22Rv1 (cell line): ENCODE results near the gene LMCD1.
"Not testable (repeated sequence)": the region's sequence is repeated elsewhere in the genome, so short reads cannot be mapped to it uniquely, and the experiment has no call there.

ENCODE experiments used
- H3K27ac ChIP-seq: fragments of 450-650 bp; 2 replicates; pipeline ENCODE4 v1.5.1; 2017
- ZFX ChIP-seq: fragments of 450-650 bp; IDR thresholded peaks from 2 replicates; pipeline ENCODE4 v1.6.1; 2017; ENCODE audit warnings: antibody characterized with exemption, borderline replicate concordance
- TF ChIP-seq, protein P1 (sequence below): fragments of 450-650 bp; IDR thresholded peaks from 2 replicates; pipeline ENCODE4 v1.5.1; 2017; ENCODE audit warnings: mild to moderate bottlenecking

LMCD1 gene

DNA sequence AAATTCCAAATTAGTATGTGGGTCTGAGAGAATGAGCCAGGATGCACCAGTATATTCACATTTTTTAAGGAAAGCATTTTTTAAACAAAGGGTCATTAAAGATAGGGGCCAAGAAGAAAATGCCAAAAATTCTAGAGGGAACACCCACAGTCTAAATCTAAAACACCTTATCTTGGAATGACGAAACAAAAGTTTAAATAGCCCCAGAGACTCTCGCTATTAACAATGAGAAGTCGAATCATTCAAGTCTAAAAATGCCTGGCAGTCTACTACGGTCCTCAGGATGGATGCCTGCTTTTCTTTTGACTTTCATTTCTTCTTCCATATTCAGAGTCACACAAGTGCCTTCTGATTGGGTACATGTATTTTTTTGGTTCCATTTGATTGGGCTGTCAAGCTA is 76.7 kb downstream of the LMCD1 start:
- no peak overlapping the region for H3K27ac ChIP-seq
- TF ChIP-seq, protein P1, sequence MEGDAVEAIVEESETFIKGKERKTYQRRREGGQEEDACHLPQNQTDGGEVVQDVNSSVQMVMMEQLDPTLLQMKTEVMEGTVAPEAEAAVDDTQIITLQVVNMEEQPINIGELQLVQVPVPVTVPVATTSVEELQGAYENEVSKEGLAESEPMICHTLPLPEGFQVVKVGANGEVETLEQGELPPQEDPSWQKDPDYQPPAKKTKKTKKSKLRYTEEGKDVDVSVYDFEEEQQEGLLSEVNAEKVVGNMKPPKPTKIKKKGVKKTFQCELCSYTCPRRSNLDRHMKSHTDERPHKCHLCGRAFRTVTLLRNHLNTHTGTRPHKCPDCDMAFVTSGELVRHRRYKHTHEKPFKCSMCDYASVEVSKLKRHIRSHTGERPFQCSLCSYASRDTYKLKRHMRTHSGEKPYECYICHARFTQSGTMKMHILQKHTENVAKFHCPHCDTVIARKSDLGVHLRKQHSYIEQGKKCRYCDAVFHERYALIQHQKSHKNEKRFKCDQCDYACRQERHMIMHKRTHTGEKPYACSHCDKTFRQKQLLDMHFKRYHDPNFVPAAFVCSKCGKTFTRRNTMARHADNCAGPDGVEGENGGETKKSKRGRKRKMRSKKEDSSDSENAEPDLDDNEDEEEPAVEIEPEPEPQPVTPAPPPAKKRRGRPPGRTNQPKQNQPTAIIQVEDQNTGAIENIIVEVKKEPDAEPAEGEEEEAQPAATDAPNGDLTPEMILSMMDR = no peak
- no peak for TF ChIP-seq ZFX

DNA sequence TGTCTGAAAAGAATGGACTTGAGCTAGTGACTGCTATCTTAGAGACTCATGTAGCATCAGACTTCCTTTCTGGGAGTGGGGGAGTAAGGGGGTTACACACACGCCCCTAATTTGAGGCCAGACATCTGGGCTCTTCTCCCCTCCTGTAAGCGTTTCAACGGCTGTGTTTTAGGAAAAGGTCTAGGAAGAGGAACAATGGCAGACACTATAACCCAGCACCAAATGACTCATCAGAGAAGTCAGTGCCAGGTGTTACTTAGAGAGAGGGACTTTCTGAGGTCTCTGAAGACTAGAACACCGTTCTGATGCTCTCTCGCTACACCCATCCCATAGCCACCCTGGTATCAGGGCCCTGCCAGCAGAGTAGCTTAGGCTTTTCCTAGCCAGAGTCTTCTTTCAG is 77.5 kb downstream of the LMCD1 start:
- H3K27ac ChIP-seq = no peak overlapping the region

DNA sequence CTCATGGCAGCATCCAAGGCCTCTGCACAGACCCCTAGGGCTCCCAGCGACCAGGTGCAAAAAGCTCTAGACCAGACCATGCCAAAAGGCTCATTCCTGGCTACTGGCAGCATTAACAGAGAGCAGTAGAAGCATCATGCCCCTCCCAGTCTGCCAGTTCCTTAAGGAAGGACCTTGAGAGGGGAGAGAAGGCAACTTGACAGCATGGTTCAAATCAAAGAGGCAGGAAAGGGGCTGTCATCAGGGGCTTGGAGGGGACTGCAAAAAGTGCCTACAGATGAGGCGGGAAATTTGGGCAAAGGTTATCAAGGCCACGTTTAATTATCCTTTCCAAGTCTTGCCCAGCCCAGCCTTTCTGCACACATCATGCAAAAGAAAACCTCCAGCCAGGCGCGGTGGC is 78.3 kb downstream of the LMCD1 start:
- no peak overlapping the region for H3K27ac ChIP-seq
- TF ChIP-seq, protein P1 = no peak
- no peak for TF ChIP-seq ZFX

More for the DNA sequence above, 77.5 kb downstream of the LMCD1 start:
- TF ChIP-seq, protein P1 = no peak
- no peak for TF ChIP-seq ZFX

DNA sequence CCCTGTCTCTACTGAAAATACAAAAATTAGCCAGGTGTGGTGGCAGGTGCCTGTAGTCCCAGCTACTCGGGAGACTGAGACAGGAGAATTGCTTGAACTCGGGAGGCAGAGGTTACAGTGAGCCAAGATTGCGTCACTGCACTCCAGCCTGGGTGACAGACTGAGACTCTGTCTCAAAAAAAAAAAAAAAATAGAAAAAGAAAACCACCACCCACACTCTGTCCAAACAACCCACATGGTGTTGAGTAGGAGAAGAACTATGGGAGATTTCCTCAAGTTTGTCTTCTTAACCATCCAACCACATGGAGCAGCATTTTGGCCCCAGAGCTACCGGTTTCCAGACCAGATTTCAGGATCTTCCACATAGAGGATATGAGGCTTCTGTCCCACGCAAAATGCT is 78.8 kb downstream of the LMCD1 start:
- H3K27ac ChIP-seq = not testable (repeated sequence)

DNA sequence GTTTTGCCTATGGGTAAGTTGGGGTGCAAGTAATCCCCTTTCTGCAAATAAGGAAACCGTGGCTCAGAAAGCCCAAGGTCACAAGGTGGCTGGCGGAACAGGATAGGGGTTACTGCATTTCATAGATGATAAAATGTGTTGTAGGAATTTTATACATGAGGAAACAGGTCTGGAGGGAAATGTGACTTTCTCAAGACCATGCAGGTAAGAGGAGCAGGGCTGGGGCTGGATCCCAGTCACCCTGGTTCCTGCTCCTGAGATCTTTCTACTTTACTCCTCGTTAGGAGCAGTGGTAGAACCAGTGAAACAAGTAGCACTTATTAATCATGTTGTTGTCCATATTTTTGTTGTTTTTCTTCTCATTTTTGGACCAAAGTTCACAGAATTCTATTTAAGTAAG is 79.8 kb downstream of the LMCD1 start:
- TF ChIP-seq, protein P1 = no peak
- no peak for TF ChIP-seq ZFX
- H3K27ac ChIP-seq = no peak overlapping the region

DNA sequence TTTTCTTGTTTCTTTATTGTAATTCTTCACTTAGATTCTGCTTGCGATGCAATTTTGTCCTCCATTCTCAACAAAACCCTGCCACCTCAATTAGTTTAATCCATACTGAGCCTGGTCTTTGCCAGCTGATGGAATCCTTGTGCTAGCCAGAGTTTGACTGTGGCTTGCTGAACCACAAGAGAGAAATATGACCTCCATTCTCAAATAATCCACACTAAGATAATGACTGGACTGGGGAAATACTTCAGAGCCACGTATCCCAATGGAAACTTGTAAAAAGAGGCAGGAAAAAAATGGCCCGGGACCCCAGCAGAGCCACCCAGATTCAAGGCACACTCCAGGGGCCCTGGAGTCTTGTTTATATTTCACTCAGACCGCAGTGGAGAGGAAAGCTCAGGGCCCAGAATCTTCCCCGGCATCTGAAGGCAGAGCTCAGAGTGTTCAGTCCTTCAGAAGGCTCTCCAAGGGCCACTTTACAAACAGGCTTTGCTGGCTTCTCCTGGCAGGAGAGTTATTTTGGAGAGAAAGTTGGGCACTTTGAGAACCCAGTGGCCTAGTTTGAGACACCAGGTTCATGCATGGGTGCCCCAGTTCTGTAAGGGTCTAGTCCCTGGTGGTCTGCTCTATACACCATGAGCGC is 80.3 kb downstream of the LMCD1 start:
- H3K27ac ChIP-seq = no peak overlapping the region
- TF ChIP-seq, protein P1 = no peak
- no peak for TF ChIP-seq ZFX

DNA sequence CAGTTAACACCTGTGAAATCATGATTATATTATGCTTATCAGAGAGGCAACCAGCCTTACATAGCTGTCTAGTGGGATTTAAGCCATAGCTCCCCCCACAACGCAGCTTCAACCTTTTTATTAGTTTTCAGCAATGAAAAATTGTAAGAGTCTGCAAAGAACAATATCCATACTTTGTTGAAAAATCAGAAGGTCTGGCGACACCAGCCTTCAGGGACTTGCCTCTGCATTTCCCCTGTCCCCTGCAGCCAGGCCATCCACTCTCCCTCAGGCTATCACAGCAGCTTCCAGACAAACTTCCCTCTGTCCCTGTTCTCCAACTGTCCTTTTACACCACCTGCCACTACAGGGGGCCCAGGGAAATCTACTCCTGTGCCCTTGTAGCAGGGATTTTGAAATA is 83.0 kb downstream of the LMCD1 start:
- TF ChIP-seq ZFX = no peak
- TF ChIP-seq, protein P1 = no peak
- H3K27ac ChIP-seq = no peak overlapping the region

DNA sequence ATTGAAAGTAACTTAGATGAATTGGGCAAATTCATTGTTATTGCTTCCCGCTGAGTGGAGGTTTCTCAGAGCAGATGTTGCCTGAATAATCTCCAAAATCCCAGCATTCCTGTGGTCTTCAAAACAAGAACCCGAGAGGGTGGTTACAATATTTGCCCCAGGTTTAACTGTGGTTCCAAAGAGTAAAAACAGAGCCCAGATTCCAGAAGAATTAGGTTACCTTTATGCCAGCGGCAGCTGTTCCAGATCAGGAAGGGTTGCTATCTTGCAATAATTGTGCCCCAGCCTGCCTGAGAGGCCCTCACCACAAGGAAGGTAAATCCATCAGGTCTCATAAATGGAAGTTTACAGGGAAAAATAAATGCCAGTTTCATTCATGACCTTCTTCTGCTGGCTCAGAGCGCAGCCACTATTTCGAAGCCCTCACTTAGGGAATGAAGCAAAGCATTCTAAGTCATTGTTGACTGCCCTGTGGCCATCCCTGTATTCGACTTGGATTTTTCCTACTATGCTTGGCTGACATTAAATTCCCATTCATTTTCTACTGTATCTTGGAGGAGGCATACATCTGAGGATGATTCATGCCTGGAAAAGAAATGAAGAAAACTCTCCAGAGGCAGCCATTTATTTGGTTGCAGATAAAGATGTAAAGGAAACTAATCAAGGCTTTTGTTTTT is 88.4 kb downstream of the LMCD1 start:
- TF ChIP-seq ZFX = no peak
- TF ChIP-seq, protein P1 = no peak
- no peak overlapping the region for H3K27ac ChIP-seq
